Esophagus squamous epithelium (tissue), 4 donors: ENCODE results near the gene HIPK3.

ENCODE experiments used
- POLR2A ChIP-seq, 4 donors: fragments of 450-650 bp; IDR thresholded peaks; one replicate each; pipeline ENCODE4 v1.6.1; 2017; ENCODE audit warnings: antibody characterized with exemption in 4 of 4, mild to moderate bottlenecking in 4 of 4, moderate library complexity in 3 of 4
- TF ChIP-seq, protein P1 (sequence below), 6 experiments: fragments of 450-650 bp in 4 of 6; fragments of 200-600 bp in 2 of 6; sonication (generic) in 2 of 6; IDR thresholded peaks; one replicate each; pipeline ENCODE4 v1.5.1; 2016 to 2019; ENCODE audit warnings: antibody characterized with exemption in 6 of 6, mild to moderate bottlenecking in 4 of 6, moderate library complexity in 4 of 6

DNA sequence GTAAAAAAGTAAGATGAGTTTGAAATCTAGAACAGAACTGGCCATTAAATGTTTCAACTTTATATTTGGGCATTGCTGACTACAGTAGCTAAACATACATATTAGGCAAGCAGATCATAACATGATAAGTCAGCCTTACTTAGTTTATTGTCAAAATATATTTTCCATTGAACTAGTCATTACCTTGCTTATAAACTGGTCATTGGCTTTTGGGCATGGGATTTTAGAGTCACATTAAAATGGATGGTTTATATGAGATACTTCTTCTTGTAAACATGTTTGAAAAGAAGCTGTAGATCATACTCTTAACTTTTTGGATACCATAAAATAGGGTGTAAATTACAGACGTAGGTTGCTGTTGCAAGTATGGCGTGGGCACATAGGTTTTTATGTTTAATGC is 2.7 kb downstream of the HIPK3 start:
- TF ChIP-seq, protein P1, sequence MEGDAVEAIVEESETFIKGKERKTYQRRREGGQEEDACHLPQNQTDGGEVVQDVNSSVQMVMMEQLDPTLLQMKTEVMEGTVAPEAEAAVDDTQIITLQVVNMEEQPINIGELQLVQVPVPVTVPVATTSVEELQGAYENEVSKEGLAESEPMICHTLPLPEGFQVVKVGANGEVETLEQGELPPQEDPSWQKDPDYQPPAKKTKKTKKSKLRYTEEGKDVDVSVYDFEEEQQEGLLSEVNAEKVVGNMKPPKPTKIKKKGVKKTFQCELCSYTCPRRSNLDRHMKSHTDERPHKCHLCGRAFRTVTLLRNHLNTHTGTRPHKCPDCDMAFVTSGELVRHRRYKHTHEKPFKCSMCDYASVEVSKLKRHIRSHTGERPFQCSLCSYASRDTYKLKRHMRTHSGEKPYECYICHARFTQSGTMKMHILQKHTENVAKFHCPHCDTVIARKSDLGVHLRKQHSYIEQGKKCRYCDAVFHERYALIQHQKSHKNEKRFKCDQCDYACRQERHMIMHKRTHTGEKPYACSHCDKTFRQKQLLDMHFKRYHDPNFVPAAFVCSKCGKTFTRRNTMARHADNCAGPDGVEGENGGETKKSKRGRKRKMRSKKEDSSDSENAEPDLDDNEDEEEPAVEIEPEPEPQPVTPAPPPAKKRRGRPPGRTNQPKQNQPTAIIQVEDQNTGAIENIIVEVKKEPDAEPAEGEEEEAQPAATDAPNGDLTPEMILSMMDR (IDR thresholded peaks at IDR 0.05) = no peak
- no peak for TF ChIP-seq POLR2A (IDR thresholded peaks at IDR 0.05)
